GM21528 (cell line): ENCODE results near the gene MTUS2.

ENCODE experiments used
- ATAC-seq: cut with Tn5 transposase; IDR thresholded peaks from one replicate; pipeline ENCODE4 v1.9.1; 2021; ENCODE audit warnings: mild to moderate bottlenecking, moderate library complexity; ENCODE audit not compliant: unreplicated experiment, low FRiP score

Gene MTUS2

DNA sequence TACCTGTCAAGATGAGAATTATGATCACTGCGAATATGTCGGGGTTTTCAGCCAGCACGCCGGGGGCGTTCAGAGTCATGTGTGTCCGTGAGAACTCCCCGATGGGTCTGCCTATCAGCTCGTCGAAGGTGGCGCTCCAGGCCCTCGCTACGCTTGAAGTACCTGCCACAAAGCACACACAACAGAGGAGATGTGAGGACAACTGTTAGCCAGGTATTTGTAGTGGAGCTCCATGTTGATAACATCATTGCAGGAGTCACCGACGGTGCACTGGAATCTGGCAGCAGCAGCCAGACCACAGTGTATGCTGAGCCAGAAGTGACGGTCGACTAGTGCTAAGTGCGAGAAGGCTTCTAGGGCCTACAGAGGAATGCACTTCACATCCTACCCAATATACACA, 712.7 kb downstream of the MTUS2 start:
- ATAC-seq, result no peak

DNA sequence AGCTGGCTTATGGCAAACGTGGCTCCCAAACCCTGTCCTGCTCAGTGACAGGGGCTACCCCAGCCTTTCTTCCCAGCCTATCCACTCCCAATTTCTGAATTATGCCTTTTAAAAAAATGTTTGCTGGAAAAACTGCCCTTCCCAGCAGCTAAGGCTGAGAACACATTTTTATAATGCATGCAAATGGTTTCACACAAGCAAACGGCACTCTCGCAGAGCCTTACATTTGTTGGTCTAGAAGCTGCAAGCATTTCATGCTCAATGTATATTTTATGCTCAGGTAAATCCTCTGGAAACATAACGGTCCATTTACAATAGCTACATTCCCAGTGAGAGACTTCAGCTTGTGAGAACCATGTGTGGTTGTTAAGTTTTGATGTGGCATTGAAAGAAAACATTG, 713.9 kb downstream of the MTUS2 start:
- no peak for ATAC-seq

DNA sequence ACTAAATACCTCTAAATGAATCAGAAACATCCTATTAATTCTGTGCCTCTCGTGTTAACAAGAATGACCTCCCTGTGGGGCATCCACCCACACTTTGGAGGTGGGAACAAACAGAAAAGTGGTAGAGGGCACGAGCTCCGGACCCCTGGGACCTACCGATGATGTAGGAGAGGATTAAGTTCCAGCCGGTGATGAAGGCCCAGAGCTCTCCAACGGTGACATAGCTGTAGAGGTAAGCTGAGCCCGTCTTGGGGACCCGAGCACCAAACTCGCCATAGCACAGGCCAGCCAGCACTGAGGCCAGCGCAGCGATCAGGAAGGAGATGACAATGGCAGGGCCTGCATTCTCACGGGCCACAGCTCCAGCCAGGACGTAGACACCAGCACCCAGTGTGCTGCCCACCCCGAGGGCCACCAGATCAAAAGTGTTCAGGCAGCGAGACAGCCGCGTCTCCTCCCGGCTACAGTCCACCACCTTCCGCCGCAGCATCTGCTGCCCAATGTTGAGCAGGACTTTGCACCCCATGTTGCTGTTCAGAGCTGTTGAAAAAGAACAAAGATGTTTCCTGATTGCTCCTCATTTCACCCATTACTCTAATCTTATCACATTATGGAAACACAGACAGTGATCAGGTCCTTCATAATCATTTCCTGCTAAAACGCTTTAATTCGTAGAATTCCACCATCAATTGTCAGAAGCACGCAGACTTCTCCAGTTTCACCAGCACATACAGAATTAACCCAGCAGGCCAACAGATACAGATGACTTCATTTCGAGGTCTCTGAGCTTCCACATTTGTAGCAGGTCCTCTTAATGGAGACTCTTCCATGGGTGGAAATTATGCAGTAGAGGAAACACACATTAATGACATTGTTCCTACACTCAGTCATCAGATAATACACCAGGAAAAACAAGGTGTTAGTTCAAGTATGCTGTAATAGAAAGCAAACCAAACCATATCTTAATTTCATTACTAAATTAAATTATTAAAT, 715.8 kb downstream of the MTUS2 start:
- no peak for ATAC-seq

DNA sequence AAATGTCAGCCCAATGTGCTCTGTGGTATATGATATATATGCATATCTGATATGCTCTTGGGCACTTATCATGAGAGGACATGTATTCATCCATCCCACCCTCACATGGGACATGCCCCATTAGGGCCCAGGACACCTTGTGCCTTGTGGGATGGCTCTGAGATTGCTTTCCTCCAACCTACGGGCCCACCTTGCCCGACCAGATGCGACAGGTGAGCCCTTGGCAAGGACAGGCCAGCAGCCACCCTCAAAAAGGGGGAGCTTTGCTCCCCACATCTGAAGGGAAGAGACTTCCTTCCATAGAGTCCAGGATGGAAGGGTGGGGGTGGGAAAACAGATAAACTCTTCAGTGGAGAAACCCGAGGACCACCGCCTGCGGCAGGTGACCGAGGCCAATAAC, 716.7 kb downstream of the MTUS2 start:
- no peak for ATAC-seq

- no peak for ATAC-seq
These were observed 717.9 kb downstream of the MTUS2 start for GRCh38 chr13:29537736-29538651.

DNA sequence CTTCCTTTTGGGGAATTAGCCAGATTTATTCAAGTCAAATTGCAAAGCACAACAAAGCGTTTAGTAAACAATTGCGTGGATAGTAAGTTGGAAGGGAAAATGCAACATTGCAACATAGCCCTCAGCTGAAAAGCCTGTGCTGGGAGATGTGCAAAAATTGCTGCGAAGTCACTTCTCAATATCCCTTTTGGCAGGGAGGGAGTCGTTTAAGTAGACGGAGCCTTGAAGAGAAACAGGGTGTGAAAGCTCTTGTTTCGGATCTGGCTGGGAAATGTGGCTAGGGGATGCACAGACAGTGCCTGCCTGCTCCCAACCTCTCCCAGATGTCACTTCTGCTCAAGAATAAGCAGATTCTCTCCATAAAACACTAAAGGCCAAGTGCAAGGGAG, 718.5 kb downstream of the MTUS2 start:
- no peak for ATAC-seq

DNA sequence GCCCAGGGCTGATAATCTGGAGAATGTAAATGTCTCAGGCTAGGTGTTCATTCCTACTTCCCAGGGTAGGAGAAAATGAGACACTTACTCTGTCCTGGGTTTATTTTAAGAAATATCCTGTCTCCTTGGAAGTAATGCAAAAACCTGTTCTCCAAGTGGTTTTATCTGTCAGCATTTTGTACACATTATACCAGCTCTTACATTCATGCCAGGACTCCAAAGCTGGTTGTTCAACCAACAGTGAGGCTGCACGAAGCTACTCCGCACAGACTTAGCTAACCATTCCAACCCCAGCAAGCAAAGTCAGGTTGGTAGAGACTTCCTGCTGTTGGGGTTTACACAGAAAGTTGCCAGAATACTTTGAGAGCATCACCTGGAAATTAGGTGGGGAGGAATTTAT, 719.7 kb downstream of the MTUS2 start:
- ATAC-seq, result no peak

DNA sequence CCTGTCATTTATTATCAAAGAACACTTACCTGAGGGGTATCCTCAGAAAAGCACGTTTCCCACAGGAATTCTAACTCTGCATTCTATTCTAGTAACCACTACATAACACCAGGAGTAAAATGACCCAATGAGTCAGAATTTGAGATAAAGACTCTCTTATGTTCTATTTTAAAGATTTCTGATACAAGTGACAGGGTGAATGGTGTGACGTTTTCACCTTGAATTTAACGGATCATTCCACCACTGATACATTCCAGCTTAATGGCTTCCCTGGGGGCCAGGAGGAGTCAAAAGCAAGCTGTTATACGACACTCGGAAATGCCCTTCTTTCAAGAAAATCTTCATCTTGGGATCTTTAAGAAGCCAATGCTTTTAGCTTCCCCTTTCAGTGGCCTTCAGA, 720.2 kb downstream of the MTUS2 start:
- no peak for ATAC-seq

DNA sequence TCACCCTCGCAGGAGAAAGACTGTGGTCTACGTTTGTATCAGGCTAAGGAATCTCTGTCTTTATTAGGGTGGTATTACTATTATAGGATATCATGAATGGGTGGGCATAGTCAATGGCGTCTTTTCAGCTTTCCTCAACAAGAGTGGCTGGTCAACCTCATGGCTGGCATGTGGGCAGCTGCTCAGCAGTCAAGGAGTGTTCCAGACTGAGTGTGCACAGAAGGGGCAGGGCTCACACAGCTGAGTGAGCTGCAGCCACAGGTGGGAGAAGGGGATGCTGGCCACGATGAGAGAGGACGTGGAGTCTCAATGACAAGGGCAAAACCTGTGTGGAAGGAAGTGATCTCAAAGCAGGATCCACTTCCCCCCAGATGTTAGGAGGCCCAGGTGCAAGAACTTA, 720.7 kb downstream of the MTUS2 start:
- ATAC-seq, result no peak

- no peak for ATAC-seq
These were observed 721.3 kb downstream of the MTUS2 start for GRCh38 chr13:29541400-29541799.

DNA sequence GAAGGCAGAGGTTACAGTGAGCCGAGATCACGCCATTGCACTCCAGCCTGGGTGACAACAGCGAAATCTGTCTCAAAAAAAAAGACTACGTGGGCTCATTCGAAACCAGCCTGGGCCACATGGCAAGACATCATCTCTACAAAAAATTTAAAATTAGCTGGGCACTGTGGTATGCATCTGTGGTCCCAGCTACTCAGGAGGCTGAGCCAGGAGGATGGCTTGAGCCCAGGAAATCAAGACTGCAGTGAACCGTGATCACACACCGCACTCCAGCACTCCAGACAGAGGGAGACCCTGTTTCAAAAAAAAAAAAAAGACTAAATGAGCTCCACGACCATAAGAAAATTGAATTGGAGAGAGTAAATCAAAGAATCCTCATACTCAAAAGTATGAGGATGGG, 722.2 kb downstream of the MTUS2 start:
- ATAC-seq, result no peak

DNA sequence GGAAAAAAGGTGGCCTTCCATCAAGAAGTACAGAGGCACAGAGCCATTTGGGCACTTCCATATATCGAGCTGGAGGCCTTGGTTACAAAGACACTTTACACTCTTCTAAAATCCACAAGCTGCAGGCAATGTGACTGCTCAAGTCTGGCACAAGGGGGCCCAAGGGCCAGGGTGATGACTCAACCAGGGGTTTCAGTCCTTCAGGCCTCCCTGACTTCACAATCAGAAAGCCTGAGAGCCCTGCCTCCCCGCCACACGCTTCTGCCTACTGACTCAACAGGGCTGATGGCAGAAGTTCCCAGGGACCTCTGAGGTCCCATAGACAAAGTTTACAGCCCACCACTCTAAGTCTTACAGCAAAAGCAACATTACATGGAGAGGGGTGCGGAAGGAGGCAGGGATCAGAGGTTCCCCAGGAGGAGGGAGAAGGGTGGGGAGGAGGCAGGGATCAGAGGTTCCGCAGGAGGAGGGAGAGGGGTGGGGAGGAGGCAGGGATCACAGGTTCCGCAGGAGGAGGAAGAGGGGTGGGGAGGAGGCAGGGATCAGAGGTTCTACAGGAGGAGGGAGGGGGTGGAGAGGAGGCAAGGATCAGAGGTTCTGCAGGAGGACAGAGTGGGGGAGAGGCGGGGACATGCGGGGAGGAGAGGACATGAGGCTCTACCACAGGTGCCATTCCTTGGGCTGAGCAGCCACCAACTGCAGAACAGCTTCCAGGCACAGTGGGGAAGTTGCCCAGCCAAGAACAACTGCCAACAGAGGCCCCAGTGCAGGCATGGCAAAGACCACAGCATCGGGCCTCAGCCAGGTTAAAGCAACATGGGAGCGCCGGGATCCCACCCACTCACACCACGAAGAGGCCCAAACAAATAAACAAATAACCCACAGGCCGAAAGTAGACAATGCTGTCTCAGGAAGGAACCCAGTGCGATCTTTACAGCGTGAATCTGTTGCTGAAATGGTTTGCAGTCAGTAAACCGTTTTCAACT, 723.4 kb downstream of the MTUS2 start:
- ATAC-seq, result peak; percentile 89

DNA sequence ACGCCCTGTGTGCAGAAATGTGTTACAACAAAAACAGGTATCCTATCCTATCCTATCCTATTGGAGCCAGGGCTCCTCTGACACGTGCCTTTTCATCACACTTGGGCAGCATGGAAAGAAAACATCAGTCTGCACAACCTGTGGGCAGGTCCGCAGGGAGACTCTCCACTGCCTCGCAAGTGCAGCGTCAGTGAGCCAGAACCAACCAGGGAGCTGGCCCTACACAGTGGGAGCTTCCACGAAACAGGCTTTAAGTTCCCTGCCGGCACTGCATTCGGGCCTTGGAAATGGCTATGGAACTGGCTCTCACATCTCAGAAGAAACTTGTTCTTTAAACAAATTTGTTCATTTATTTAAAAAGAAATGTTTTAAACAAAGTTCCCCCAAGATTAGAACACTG, 725.8 kb downstream of the MTUS2 start:
- no peak for ATAC-seq

- no peak for ATAC-seq
These were observed 726.5 kb downstream of the MTUS2 start for GRCh38 chr13:29546662-29547061.

DNA sequence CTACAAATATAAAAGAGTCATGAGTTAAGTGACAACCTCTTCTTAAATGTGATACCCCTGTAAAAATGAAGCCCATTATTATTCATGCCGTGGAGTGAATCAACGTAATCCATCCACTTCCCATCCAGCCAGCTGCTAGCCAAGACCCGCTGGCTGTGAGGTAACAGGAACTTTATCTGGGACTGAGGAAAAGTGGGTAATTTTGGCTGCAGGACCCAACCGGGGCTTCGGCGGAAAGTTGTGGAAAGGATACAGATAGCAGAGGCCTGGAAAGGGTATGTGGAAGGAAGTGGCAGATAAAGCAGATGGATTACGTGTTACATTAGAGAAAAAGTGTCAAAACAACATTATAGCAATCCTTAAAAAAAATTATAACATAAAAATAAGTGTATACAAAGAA, 727.0 kb downstream of the MTUS2 start:
- no peak for ATAC-seq

GRCh38 chr13:29548722-29549121, 728.6 kb downstream of the MTUS2 start:
- ATAC-seq, result no peak

GRCh38 chr13:29550430-29550988, 730.4 kb downstream of the MTUS2 start:
- no peak for ATAC-seq

DNA sequence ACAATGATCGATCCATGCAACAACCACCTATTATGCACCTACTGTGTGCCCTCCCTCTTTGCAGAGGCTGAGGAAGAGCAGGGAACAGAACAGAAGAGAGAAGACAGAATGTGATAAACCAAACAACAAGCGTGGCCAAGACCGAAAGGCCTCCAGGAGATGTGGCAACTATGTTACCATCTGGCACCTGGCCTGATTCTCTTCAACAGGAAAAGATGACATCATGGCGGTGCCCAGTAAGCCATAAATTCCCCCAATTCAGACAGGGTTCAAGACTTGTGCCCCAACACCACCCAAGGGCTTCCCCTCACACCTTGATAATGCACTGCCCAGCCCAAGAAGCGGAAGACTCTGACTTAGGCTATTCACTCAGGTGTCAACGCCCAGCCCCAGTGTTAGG, 731.1 kb downstream of the MTUS2 start:
- ATAC-seq, result no peak
